B cell (primary cell): ENCODE data around the gene SMARCC1. TPM values are rescaled to one million over a fixed set of nuclear protein-coding genes. Genes with fewer than 3 reads are reported as not detected.

Source experiments
- ATAC-seq: fragments of 200-7000 bp; cut with Tn5 transposase; one replicate; pipeline ENCODE4 v1.10.0; 2021; ENCODE audit warnings: low read depth, mild to moderate bottlenecking, moderate number of reproducible peaks, moderate library complexity
- CTCF ChIA-PET: fragments of 350-600 bp; sonication (Branson Sonifier 250); formaldehyde crosslinking; loops from one replicate; lab custom pipeline; 2021; ENCODE audit warnings: antibody characterized with exemption, inconsistent platforms; lab: Charles Lee
- POLR2A ChIA-PET: fragments of 350-600 bp; sonication (Branson Sonifier 250); formaldehyde crosslinking; loops from one replicate; lab custom pipeline; 2021; ENCODE audit warnings: antibody characterized with exemption; lab: Charles Lee
- DNase-seq: peaks from one replicate; pipeline ENCODE4 v3.0.0; 2013
- H2AFZ ChIP-seq: 2 replicates; pipeline ENCODE4 v1.6.1; 2012; ENCODE audit warnings: mild to moderate bottlenecking, low read depth, low read length; ENCODE audit not compliant: insufficient read depth, poor library complexity, severe bottlenecking
- H3K27ac ChIP-seq, 2 donors: 1 replicate in 1 of 2; 2 replicates in 1 of 2; pipeline ENCODE4 v1.5.1; 2012 to 2013; ENCODE audit warnings: low read length in 2 of 2, mild to moderate bottlenecking in 2 of 2, moderate library complexity in 1 of 2
- H3K27me3 ChIP-seq, 4 experiments: fragments of 200-600 bp in 1 of 4; sonication (generic) in 1 of 4; replicated peaks in 1 of 4; 1 replicate in 2 of 4; 2 replicates in 2 of 4; pipeline versions ENCODE4 v1.6.1 to v1.7.0; 2013 to 2016; ENCODE audit warnings: low read length in 3 of 4, mild to moderate bottlenecking in 2 of 4, mixed read lengths in 1 of 4, moderate library complexity in 1 of 4; ENCODE audit not compliant: insufficient read depth in 4 of 4, control insufficient read depth in 3 of 4; ENCODE audit errors: control extremely low read depth in 1 of 4
- H3K36me3 ChIP-seq, 2 experiments: replicated peaks in 1 of 2; 1 replicate in 1 of 2; 2 replicates in 1 of 2; pipeline versions ENCODE4 v1.6.1 to v1.7.1; 2013; ENCODE audit warnings: low read length in 1 of 2; ENCODE audit not compliant: insufficient read depth in 2 of 2, control insufficient read depth in 1 of 2; ENCODE audit errors: control extremely low read depth in 1 of 2, extremely low read depth in 1 of 2
- H3K4me1 ChIP-seq, 2 donors: fragments of 200-600 bp in 1 of 2; sonication (generic) in 1 of 2; 1 replicate in 1 of 2; 2 replicates in 1 of 2; pipeline versions ENCODE4 v1.5.1 to v1.6.1; 2013 to 2017; ENCODE audit warnings: low read length in 2 of 2; ENCODE audit not compliant: control insufficient read depth in 2 of 2, insufficient read depth in 2 of 2
- H3K4me2 ChIP-seq: replicated peaks from 2 replicates; pipeline ENCODE3; 2012; ENCODE audit warnings: mild to moderate bottlenecking, low read depth, low read length; ENCODE audit not compliant: poor library complexity, severe bottlenecking
- H3K4me3 ChIP-seq, 5 experiments: fragments of 200-600 bp in 1 of 5; sonication (generic) in 1 of 5; 1 replicate in 3 of 5; 2 replicates in 2 of 5; pipeline versions ENCODE4 v1.5.1 to v1.7.0; 2011 to 2016; ENCODE audit warnings: low read length in 4 of 5, mild to moderate bottlenecking in 4 of 5, low read depth in 2 of 5, control low read depth in 1 of 5, moderate library complexity in 1 of 5; ENCODE audit not compliant: insufficient read depth in 1 of 5; ENCODE audit errors: control extremely low read depth in 1 of 5, extremely low read depth in 1 of 5
- H3K79me2 ChIP-seq: fragments of 200-600 bp; sonication (generic); one replicate; pipeline ENCODE4 v1.6.0; 2016; ENCODE audit warnings: low read length; ENCODE audit not compliant: control insufficient read depth, insufficient read depth
- H3K9ac ChIP-seq: fragments of 200-600 bp; sonication (generic); 2 replicates; pipeline ENCODE4 v1.6.1; 2017; ENCODE audit warnings: mild to moderate bottlenecking, low read length, moderate library complexity
- H3K9me3 ChIP-seq, 3 donors: one replicate each; pipeline versions ENCODE4 v1.6.1 to v1.7.1; 2013; ENCODE audit warnings: low read length in 2 of 3; ENCODE audit not compliant: control insufficient read depth in 2 of 3, insufficient read depth in 1 of 3; ENCODE audit errors: control extremely low read depth in 1 of 3
- H4K20me1 ChIP-seq: 2 replicates; pipeline ENCODE4 v1.6.0; 2012; ENCODE audit warnings: mild to moderate bottlenecking, low read length; ENCODE audit not compliant: insufficient read depth, control insufficient read depth, poor library complexity, severe bottlenecking
- H3K27ac Mint-ChIP-seq: one replicate; pipeline ENCODE4 v1.8.0; 2021; ENCODE audit warnings: mixed read lengths
- H3K27me3 Mint-ChIP-seq: one replicate; pipeline ENCODE4 v1.8.0; 2021; ENCODE audit warnings: mixed read lengths
- H3K4me1 Mint-ChIP-seq: one replicate; pipeline ENCODE4 v1.8.0; 2021; ENCODE audit warnings: mixed read lengths
- H3K4me3 Mint-ChIP-seq: one replicate; pipeline ENCODE4 v1.8.0; 2021; ENCODE audit warnings: mixed read lengths
- H3K9me3 Mint-ChIP-seq: one replicate; pipeline ENCODE4 v1.8.0; 2022; ENCODE audit warnings: mixed read lengths; ENCODE audit not compliant: insufficient read depth
- EZH2 ChIP-seq: IDR thresholded peaks from 2 replicates; pipeline ENCODE4 v1.6.1; 2012; ENCODE audit warnings: borderline replicate concordance, low read depth, mild to moderate bottlenecking, moderate library complexity, low read length; ENCODE audit not compliant: insufficient read depth, poor library complexity, severe bottlenecking
- WGBS: methylation state at CpG from one replicate; pipeline ENCODE4 v1.1.5; 2013; ENCODE audit warnings: missing lambda C conversion rate; ENCODE audit not compliant: insufficient coverage; 5-methylcytosine and 5-hydroxymethylcytosine counted together
- intact Hi-C: fragments of 100-400 bp; cut with micrococcal nuclease; formaldehyde crosslinking; loops from one replicate; pipeline ENCODE4 v1.10.0; 2022
- polyA plus RNA-seq: library from polyadenylated mRNA; depleted of rRNA; stranded (reverse); fragments of >200 nt; gene quantifications from 2 replicates; pipeline ENCODE4 v1.2.3, GENCODE V29; 2012
- total RNA-seq, 2 donors: library from RNA; stranded (reverse); fragments of 120-200 nt in 1 of 2; gene quantifications; 1 replicate in 1 of 2; 2 replicates in 1 of 2; pipeline versions ENCODE4 v1.2.3 to v1.2.4, GENCODE V29; 2013 to 2022
- TF ChIP-seq, protein P1 (sequence below): fragments of 200-600 bp; IDR thresholded peaks from one replicate; pipeline ENCODE4 v1.8.0; 2022; ENCODE audit warnings: antibody characterized with exemption, mild to moderate bottlenecking

SMARCC1 gene
- total and polyA plus RNA-seq, 2 donors (not counting 1 experiment from before 2014, with no cell fraction given), result 13.1 to 155 TPM

DNA sequence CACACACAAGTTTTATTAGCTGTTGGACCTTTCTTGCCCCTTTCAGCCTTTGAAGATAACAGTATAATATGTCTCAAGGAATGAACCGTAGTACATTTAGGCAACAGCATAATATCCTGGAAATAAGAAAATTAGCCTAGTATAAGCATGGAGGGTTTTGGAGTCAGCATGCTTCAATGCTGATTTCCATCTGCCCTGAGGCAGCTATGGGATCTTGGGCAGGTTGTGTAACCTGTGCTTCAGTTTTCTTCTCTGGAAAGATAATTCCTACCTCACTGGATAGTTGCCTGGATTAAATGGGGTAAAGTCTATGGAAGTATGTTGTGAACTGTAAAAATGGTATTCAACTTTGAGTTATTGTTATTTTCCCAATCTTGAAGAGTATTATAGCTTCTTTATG, 22.9 kb upstream of the SMARCC1 start:
- H3K4me3 ChIP-seq, result no peak overlapping the region
- intact Hi-C loops, result loop anchor here (5.0 kb wide), 2 partner anchors 382 to 422 kb away; partner anchors contain the start of gene PTPN23
- H3K9me3 ChIP-seq, result no peaks in the 10 kb centered on the region
- WGBS, result no CpG with 5 or more reads among the region's 1 CpG
- peak overlapping the region in 1 of 2 donors; percentile 36 for H3K27ac ChIP-seq
- Mint-ChIP-seq H3K4me1 (peaks cover 12% of the 10 kb centered on the region), H3K27ac (peak overlapping the region; percentile 63), H3K4me3 (peak overlapping the region; percentile 95), H3K27me3 (no peaks in the 10 kb centered on the region), H3K9me3 (no peaks in the 10 kb centered on the region)
- peaks cover 8 to 13% of the 10 kb centered on the region in 2 donors for H3K4me1 ChIP-seq
- ATAC-seq, result no peak
- H2AFZ ChIP-seq, result no peak overlapping the region
- ChIA-PET POLR2A (no interaction called here), CTCF (interaction anchor here (0.6 to 1.5 kb wide), 5 partner anchors 10 to 504 kb away, joined by 3 to 7 read pairs (median 3); no protein-coding TSS in a partner anchor)
- H3K4me2 ChIP-seq, result no peak overlapping the region
- H3K9ac ChIP-seq, result no peak overlapping the region
- TF ChIP-seq, protein P1, sequence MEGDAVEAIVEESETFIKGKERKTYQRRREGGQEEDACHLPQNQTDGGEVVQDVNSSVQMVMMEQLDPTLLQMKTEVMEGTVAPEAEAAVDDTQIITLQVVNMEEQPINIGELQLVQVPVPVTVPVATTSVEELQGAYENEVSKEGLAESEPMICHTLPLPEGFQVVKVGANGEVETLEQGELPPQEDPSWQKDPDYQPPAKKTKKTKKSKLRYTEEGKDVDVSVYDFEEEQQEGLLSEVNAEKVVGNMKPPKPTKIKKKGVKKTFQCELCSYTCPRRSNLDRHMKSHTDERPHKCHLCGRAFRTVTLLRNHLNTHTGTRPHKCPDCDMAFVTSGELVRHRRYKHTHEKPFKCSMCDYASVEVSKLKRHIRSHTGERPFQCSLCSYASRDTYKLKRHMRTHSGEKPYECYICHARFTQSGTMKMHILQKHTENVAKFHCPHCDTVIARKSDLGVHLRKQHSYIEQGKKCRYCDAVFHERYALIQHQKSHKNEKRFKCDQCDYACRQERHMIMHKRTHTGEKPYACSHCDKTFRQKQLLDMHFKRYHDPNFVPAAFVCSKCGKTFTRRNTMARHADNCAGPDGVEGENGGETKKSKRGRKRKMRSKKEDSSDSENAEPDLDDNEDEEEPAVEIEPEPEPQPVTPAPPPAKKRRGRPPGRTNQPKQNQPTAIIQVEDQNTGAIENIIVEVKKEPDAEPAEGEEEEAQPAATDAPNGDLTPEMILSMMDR, result no peak
- TF ChIP-seq EZH2, result no peak
- H3K36me3 ChIP-seq, result peaks cover 0 to 5% of the 10 kb centered on the region in 2 experiments
- no peak for DNase-seq
- no peaks in the 10 kb centered on the region for H4K20me1 ChIP-seq
- peaks cover 41% of the 10 kb centered on the region for H3K79me2 ChIP-seq
- H3K27me3 ChIP-seq, result no peaks in the 10 kb centered on the region

DNA sequence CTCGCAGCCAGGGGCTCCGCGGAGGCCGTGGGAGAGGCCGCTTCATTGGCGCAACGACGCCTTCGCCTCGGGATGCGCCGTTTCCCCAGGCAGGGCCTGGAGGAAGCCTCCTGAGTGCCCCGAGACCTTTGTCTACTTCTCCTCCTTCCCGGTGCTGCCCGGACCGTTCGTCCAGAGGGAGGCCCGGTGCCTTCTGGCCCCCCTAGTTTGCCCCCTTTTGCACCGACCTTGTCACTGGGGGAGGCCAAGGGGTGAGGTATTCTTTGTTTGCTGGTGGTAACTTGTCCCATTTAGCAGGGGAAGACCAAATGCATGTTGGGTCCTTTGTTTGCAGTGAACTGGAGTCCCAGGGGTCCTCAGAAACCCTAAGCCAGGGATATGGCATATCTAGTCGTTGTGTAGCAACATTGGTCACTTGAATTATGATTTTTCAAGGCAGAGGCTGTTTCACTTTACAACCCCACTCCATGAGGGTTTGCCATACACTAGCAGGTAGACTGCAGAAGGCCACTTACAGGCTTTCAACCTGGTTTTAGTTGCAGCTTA, 21.9 kb upstream of the SMARCC1 start:
- TF ChIP-seq EZH2, result no peak
- TF ChIP-seq, protein P1, result no peak
- DNase-seq (no peak), ATAC-seq (no peak)
- H3K27me3 Mint-ChIP-seq, result no peaks in the 10 kb centered on the region
- H3K4me3 Mint-ChIP-seq, result peak overlapping the region; percentile 95
- Histone ChIP-seq H3K27ac (peak overlapping the region; percentile 52 to 90), H3K4me1 (peaks cover 8 to 13% of the 10 kb centered on the region in 2 donors), H3K4me3 (peak overlapping the region; percentile 42 to 84 (median 78)), H3K9me3 (no peaks in the 10 kb centered on the region), H3K36me3 (peaks cover 0 to 5% of the 10 kb centered on the region in 2 experiments), H3K4me2 (peak overlapping the region; percentile 89), H2AFZ (peak overlapping the region; percentile 99), H3K27me3 (no peaks in the 10 kb centered on the region), H3K79me2 (peaks cover 34% of the 10 kb centered on the region), H3K9ac (peak overlapping the region; percentile 90), H4K20me1 (no peaks in the 10 kb centered on the region)
- CTCF ChIA-PET, result no interaction called here
- H3K9me3 Mint-ChIP-seq, result no peaks in the 10 kb centered on the region
- peaks cover 12% of the 10 kb centered on the region for H3K4me1 Mint-ChIP-seq
- H3K27ac Mint-ChIP-seq, result peak overlapping the region; percentile 90
- WGBS, result 0% methylated on average over 16 of the region's 20 CpGs
- POLR2A ChIA-PET, result interaction anchor here (0.5 kb wide), 1 partner anchor 28 kb away, joined by 4 read pairs; no protein-coding TSS in a partner anchor
- intact Hi-C loops, result loop anchor here (1.0 to 5.0 kb wide), 6 partner anchors 14 to 421 kb away; partner anchors contain the start of genes ELP6 and PTPN23
